Fibroblast of lung (primary cell): Measurements from ENCODE around the gene SF3B4.

ENCODE experiments used
- EZH2 ChIP-seq: IDR thresholded peaks from 2 replicates; pipeline ENCODE4 v1.5.1; 2012; ENCODE audit warnings: low read length, control low read depth, mild to moderate bottlenecking; ENCODE audit errors: missing control alignments
- TF ChIP-seq, protein P1 (sequence below), 2 donors: IDR thresholded peaks in 1 of 2; conservative IDR thresholded peaks in 1 of 2; 1 replicate in 1 of 2; 2 replicates in 1 of 2; pipeline ENCODE4 v1.5.1; 2011 to 2012; ENCODE audit warnings: low read length in 2 of 2, control low read depth in 1 of 2, inconsistent platforms in 1 of 2, low read depth in 1 of 2, mild to moderate bottlenecking in 1 of 2

DNA sequence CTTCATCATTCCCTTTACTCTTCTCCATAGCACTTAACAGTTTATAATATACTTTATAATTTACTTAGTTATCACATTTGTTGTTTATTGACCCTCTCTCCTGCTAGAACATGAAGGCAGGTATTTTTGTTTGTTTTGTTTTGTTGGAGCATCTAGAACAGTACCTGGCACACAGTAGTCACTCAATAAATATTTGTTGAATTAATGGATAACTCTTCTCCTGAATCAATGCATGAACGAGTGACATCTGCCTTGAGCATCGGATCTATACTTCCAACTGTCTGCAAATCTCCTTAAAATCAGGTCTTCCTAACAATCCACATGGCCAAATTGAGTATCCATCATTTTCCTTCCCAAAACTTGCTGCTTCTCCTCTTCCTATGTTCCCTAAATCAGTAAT lies 44.9 kb upstream of the SF3B4 start:
- TF ChIP-seq, protein P1, sequence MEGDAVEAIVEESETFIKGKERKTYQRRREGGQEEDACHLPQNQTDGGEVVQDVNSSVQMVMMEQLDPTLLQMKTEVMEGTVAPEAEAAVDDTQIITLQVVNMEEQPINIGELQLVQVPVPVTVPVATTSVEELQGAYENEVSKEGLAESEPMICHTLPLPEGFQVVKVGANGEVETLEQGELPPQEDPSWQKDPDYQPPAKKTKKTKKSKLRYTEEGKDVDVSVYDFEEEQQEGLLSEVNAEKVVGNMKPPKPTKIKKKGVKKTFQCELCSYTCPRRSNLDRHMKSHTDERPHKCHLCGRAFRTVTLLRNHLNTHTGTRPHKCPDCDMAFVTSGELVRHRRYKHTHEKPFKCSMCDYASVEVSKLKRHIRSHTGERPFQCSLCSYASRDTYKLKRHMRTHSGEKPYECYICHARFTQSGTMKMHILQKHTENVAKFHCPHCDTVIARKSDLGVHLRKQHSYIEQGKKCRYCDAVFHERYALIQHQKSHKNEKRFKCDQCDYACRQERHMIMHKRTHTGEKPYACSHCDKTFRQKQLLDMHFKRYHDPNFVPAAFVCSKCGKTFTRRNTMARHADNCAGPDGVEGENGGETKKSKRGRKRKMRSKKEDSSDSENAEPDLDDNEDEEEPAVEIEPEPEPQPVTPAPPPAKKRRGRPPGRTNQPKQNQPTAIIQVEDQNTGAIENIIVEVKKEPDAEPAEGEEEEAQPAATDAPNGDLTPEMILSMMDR (conservative IDR thresholded peaks at IDR 0.05 in 1 of 2, IDR thresholded peaks at IDR 0.05 in 1 of 2; ENCODE audit: low read depth in 1 of 2, low read length in 2 of 2): no peak
- no peak for TF ChIP-seq EZH2
